Thyroid gland (tissue), 4 donors: ENCODE data around the gene MRPS14.

Experiments
- POLR2A ChIP-seq, 2 donors: fragments of 450-650 bp; IDR thresholded peaks; one replicate each; pipeline ENCODE4 v1.6.1; 2017; ENCODE audit warnings: antibody characterized with exemption in 2 of 2, mild to moderate bottlenecking in 2 of 2, moderate library complexity in 1 of 2
- TF ChIP-seq, protein P1 (sequence below), 6 experiments: fragments of 200-600 bp in 3 of 6; fragments of 450-650 bp in 3 of 6; sonication (generic) in 3 of 6; IDR thresholded peaks; one replicate each; pipeline ENCODE4 v1.5.1; 2016 to 2019; ENCODE audit warnings: antibody characterized with exemption in 6 of 6, mild to moderate bottlenecking in 2 of 6, inconsistent platforms in 1 of 6, moderate library complexity in 1 of 6

DNA sequence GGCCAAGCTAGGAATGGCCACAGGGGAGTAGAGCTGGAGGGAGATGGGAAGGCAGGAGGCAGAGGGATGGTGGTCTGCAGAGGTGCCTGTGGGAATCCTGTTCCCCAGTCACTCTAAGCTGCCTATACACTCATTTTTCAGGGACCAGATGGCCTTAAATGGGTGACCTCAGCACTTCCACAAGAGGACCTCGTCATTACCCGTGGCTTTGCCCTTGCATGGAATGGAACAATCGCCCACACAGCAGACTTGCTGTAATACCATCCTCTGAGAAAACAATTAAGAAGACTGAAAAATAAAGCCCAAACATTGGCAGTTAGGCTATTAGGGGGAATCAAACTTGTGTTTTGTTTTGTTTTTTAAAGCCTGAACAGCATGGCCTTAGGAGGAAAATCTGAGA is 31.5 kb upstream of the MRPS14 start:
- TF ChIP-seq, protein P1, sequence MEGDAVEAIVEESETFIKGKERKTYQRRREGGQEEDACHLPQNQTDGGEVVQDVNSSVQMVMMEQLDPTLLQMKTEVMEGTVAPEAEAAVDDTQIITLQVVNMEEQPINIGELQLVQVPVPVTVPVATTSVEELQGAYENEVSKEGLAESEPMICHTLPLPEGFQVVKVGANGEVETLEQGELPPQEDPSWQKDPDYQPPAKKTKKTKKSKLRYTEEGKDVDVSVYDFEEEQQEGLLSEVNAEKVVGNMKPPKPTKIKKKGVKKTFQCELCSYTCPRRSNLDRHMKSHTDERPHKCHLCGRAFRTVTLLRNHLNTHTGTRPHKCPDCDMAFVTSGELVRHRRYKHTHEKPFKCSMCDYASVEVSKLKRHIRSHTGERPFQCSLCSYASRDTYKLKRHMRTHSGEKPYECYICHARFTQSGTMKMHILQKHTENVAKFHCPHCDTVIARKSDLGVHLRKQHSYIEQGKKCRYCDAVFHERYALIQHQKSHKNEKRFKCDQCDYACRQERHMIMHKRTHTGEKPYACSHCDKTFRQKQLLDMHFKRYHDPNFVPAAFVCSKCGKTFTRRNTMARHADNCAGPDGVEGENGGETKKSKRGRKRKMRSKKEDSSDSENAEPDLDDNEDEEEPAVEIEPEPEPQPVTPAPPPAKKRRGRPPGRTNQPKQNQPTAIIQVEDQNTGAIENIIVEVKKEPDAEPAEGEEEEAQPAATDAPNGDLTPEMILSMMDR (IDR thresholded peaks at IDR 0.05) = no peak
- no peak for TF ChIP-seq POLR2A (IDR thresholded peaks at IDR 0.05)
